Activated B cell treated with CpG ODN at 0.5 μM for 24 hours (primary cell): ENCODE data around the gene POLE. TPM values are rescaled to one million over a fixed set of nuclear protein-coding genes. Genes with fewer than 3 reads are reported as not detected.

Source experiments
- ATAC-seq: fragments of 200-7000 bp; cut with Tn5 transposase; one replicate; pipeline ENCODE4 v1.10.0; 2021; ENCODE audit warnings: low read depth, mild to moderate bottlenecking, moderate library complexity
- CTCF ChIA-PET: fragments of 350-600 bp; sonication (Branson Sonifier 250); formaldehyde crosslinking; loops from one replicate; lab custom pipeline; 2021; ENCODE audit warnings: antibody characterized with exemption; lab: Charles Lee
- POLR2A ChIA-PET: fragments of 350-600 bp; sonication (Branson Sonifier 250); formaldehyde crosslinking; loops from one replicate; lab custom pipeline; 2021; ENCODE audit warnings: antibody characterized with exemption; lab: Charles Lee
- DNase-seq: peaks from one replicate; pipeline ENCODE4 v3.0.0; 2022
- H3K27ac Mint-ChIP-seq: one replicate; pipeline ENCODE4 v1.8.0; 2020; ENCODE audit warnings: mixed read lengths
- H3K27me3 Mint-ChIP-seq: one replicate; pipeline ENCODE4 v1.8.0; 2021; ENCODE audit warnings: mixed read lengths
- H3K36me3 Mint-ChIP-seq: one replicate; pipeline ENCODE4 v1.8.0; 2021; ENCODE audit warnings: low read depth, mixed read lengths
- H3K4me1 Mint-ChIP-seq: one replicate; pipeline ENCODE4 v1.8.0; 2021; ENCODE audit warnings: mixed read lengths
- H3K4me3 Mint-ChIP-seq: one replicate; pipeline ENCODE4 v1.8.0; 2020; ENCODE audit warnings: mild to moderate bottlenecking, mixed read lengths
- H3K9me3 Mint-ChIP-seq: one replicate; pipeline ENCODE4 v1.8.0; 2020; ENCODE audit warnings: mixed read lengths
- intact Hi-C: fragments of 100-400 bp; cut with micrococcal nuclease; formaldehyde crosslinking; loops from one replicate; pipeline ENCODE4 v1.15.1; 2024
- total RNA-seq: library from RNA; stranded (reverse); gene quantifications from 2 replicates; pipeline ENCODE4 v1.2.3, GENCODE V29; 2022
- TF ChIP-seq, protein P1 (sequence below): fragments of 200-600 bp; IDR thresholded peaks from one replicate; pipeline ENCODE4 v1.8.0; 2022; ENCODE audit warnings: antibody characterized with exemption, mild to moderate bottlenecking

Gene POLE
- total RNA-seq, 1 donor from 2014 or later, result 64.3 TPM

DNA sequence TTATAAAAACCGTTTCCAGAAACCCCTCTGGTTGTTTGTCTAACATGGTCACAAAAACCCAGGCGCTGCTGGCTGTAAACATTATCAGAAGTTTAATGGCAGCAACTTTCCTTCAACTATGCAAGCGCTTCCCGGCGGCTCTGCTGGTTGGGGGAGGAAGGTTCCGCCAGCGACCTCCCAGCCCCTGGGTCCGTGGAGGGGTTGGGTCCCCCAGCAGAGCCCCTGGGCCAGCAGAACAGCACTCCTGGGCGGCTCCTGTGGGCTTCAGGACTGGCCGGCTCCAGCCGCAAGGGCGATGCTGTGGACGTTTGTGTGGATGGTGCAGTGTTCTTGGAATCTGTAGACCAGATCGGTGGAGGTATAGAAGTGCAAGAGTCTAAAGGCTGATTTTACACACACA is 102.7 kb downstream of the POLE start:
- Mint-ChIP-seq H3K27ac (no peak overlapping the region), H3K9me3 (no peaks in the 10 kb centered on the region), H3K36me3 (peaks cover 21% of the 10 kb centered on the region), H3K4me3 (no peak overlapping the region), H3K27me3 (no peaks in the 10 kb centered on the region), H3K4me1 (no peaks in the 10 kb centered on the region)
- ATAC-seq (no peak), DNase-seq (no peak)
- intact Hi-C loops, result no loop called here
- TF ChIP-seq, protein P1, sequence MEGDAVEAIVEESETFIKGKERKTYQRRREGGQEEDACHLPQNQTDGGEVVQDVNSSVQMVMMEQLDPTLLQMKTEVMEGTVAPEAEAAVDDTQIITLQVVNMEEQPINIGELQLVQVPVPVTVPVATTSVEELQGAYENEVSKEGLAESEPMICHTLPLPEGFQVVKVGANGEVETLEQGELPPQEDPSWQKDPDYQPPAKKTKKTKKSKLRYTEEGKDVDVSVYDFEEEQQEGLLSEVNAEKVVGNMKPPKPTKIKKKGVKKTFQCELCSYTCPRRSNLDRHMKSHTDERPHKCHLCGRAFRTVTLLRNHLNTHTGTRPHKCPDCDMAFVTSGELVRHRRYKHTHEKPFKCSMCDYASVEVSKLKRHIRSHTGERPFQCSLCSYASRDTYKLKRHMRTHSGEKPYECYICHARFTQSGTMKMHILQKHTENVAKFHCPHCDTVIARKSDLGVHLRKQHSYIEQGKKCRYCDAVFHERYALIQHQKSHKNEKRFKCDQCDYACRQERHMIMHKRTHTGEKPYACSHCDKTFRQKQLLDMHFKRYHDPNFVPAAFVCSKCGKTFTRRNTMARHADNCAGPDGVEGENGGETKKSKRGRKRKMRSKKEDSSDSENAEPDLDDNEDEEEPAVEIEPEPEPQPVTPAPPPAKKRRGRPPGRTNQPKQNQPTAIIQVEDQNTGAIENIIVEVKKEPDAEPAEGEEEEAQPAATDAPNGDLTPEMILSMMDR, result no peak
- CTCF ChIA-PET, result no interaction called here
- POLR2A ChIA-PET, result no interaction called here

DNA sequence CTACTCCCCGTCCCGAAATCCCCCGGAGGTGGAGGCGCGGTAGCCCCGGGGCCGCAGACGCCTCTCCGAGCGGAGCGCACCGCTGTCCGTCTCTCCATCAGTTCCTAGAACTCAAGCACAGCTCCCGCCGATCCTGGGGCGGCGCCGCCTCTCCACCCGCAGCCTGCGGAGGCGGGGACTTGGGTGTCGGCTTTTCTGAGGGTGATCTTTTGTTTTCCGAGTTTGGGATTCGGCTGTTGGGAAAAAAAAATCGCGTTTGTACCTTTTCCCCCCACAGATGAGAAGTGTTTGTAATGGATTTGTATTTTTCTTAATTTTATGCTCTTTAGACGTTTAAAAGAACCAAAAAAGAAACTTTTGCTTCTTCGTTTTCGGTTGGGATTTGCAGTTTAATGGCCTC is 103.4 kb downstream of the POLE start:
- intact Hi-C loops, result no loop called here
- Mint-ChIP-seq H3K4me1 (no peaks in the 10 kb centered on the region), H3K27ac (no peak overlapping the region), H3K36me3 (peaks cover 25% of the 10 kb centered on the region), H3K9me3 (no peaks in the 10 kb centered on the region), H3K27me3 (no peaks in the 10 kb centered on the region), H3K4me3 (no peak overlapping the region)
- DNase-seq (no peak), ATAC-seq (no peak)
- ChIA-PET CTCF (no interaction called here), POLR2A (no interaction called here)
- TF ChIP-seq, protein P1, result no peak

DNA sequence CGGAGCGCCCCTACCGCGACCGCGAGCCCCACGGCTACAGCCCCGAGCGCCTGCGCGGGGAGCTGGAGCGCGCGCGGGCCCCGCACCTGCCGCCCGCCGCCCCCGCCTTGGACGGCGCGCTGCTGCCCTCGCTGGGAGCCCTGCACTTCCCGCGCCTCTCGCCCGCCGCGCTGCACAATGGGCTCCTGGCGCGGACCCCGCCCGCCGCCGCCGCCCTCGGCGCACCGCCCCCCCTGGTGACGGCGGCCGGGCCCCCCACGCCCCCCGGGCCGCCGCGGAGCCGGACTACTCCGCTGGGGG is 103.8 kb downstream of the POLE start:
- H3K9me3 Mint-ChIP-seq, result no peaks in the 10 kb centered on the region
- DNase-seq, result no peak
- ChIA-PET CTCF (no interaction called here), POLR2A (no interaction called here)
- H3K27ac Mint-ChIP-seq, result no peak overlapping the region
- no peaks in the 10 kb centered on the region for H3K27me3 Mint-ChIP-seq
- no peak overlapping the region for H3K4me3 Mint-ChIP-seq
- H3K36me3 Mint-ChIP-seq, result peaks cover 29% of the 10 kb centered on the region
- TF ChIP-seq, protein P1, result no peak
- intact Hi-C loops, result no loop called here
- ATAC-seq, result no peak
- H3K4me1 Mint-ChIP-seq, result no peaks in the 10 kb centered on the region

DNA sequence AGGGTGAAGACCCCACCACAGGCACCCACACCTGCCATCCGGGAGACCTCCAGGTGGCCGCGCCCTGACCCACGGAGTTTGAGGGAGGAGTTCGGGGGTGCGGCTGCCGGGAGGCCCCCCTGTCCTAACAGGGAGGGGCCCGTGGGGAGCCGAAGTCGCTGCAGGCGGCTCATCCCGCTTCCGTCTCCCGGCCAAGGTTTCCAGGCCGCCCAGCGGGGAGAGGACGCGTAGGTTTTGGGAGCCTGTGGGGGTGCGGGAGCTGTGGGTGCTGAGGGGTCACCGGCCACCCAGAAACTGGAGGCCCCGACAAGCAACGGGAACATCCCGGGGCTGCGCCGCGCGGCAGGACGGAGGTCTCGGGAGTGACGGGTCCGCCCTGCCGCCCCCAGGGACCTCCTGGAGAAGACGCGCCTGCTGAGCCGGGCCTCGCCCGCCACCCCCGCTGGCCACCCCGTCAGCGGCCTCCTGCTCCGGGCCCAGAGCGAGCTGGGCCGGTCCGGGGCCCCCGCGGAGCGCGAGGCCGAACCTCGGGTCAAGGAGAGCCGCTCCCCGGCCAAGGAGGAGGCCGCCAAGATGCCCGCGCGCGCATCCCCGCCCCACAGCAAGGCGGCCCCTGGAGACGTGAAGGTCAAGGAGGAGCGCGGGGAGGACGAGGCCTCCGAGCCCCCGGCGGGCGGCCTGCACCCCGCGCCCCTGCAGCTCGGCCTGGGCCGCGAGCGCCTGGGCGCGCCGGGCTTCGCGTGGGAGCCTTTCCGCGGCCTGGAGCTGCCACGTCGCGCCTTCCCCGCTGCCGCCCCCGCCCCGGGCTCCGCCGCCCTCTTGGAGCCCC is 104.3 kb downstream of the POLE start:
- Mint-ChIP-seq H3K36me3 (peaks cover 33% of the 10 kb centered on the region), H3K9me3 (no peaks in the 10 kb centered on the region), H3K27ac (no peak overlapping the region), H3K4me1 (no peaks in the 10 kb centered on the region), H3K27me3 (no peaks in the 10 kb centered on the region), H3K4me3 (no peak overlapping the region)
- ATAC-seq (no peak), DNase-seq (no peak)
- ChIA-PET CTCF (no interaction called here), POLR2A (no interaction called here)
- intact Hi-C loops, result no loop called here
- TF ChIP-seq, protein P1, result no peak

DNA sequence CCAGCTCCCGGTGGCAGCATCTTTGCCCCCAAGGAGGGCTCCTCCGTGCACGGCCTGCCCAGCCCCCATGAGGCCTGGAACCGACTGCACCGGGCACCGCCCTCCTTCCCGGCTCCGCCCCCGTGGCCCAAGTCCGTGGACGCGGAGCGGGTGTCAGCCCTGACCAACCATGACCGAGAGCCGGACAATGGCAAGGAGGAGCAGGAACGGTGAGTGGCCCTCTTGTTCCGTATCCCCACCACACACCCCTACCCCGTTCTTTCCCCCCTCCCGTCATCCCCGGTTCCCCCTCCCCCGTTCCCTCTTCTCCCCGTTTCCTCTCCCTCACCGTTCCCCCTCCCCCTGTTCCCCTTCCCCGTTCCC is 105.1 kb downstream of the POLE start:
- Mint-ChIP-seq H3K4me1 (no peaks in the 10 kb centered on the region), H3K9me3 (no peaks in the 10 kb centered on the region), H3K27me3 (no peaks in the 10 kb centered on the region), H3K36me3 (peaks cover 40% of the 10 kb centered on the region), H3K4me3 (no peak overlapping the region), H3K27ac (no peak overlapping the region)
- ATAC-seq (no peak), DNase-seq (no peak)
- ChIA-PET CTCF (no interaction called here), POLR2A (no interaction called here)
- intact Hi-C loops, result no loop called here
- TF ChIP-seq, protein P1, result no peak
